SW 1271 (cell line): Measurements from ENCODE around the gene GNL1.

Experiments used
- DNase-seq, 2 experiments: peaks; one replicate each; lab custom pipeline; 2025; lab: John Stamatoyannopoulos, UW

Gene GNL1

GRCh38 chr6:30570263-30570662, 14.0 kb upstream of the GNL1 start:
- no peak for DNase-seq

GRCh38 chr6:30568245-30568644, 12.0 kb upstream of the GNL1 start:
- no peak for DNase-seq

- no peak for DNase-seq
These were observed 9.5 kb upstream of the GNL1 start for GRCh38 chr6:30565772-30566171.

- no peak for DNase-seq
These were observed 7.8 kb upstream of the GNL1 start for GRCh38 chr6:30564114-30564513.

GRCh38 chr6:30562470-30563425, 6.5 kb upstream of the GNL1 start:
- DNase-seq: no peak

GRCh38 chr6:30560930-30561329, 4.6 kb upstream of the GNL1 start:
- DNase-seq: no peak

- DNase-seq: no peak
These were observed 1.3 kb upstream of the GNL1 start for GRCh38 chr6:30557683-30557981.

GRCh38 chr6:30556906-30557682, 805 bp upstream of the GNL1 start, which contains the start of gene PRR3:
TSS of gene PRR3 (plus strand) at chr6:30557295. CDS start at chr6:30557345, 50 bp downstream.
- DNase-seq: peak; percentile 77 to 94

GRCh38 chr6:30555816-30556065, 548 bp downstream of the GNL1 start:
- no peak for DNase-seq

GRCh38 chr6:30554962-30555815, 1.1 kb downstream of the GNL1 start:
- DNase-seq: no peak

GRCh38 chr6:30554404-30554803, 1.9 kb downstream of the GNL1 start:
- DNase-seq: no peak

- DNase-seq: no peak
These were observed 7.9 kb downstream of the GNL1 start for GRCh38 chr6:30548375-30548774.

- no peak for DNase-seq
These were observed 8.8 kb downstream of the GNL1 start for GRCh38 chr6:30547454-30547853.

- DNase-seq: peak; percentile 47 to 87
These were observed 11.5 kb downstream of the GNL1 start for GRCh38 chr6:30544666-30545272.

GRCh38 chr6:30543821-30544220, 12.5 kb downstream of the GNL1 start:
- no peak for DNase-seq

GRCh38 chr6:30542915-30543314, 13.4 kb downstream of the GNL1 start:
- no peak for DNase-seq

- no peak for DNase-seq
These were observed 13.9 kb downstream of the GNL1 start for GRCh38 chr6:30542404-30542725.

GRCh38 chr6:30541515-30542403, 14.5 kb downstream of the GNL1 start:
- peak; percentile 28 to 77 for DNase-seq

- DNase-seq: no peak
These were observed 18.4 kb downstream of the GNL1 start for GRCh38 chr6:30537931-30538330.

- DNase-seq: no peak
These were observed 22.6 kb downstream of the GNL1 start for GRCh38 chr6:30533460-30534294.
